CD4-positive, alpha-beta T cell treated with Interleukin-6 at 100 ng/mL for 8 hours (primary cell): ENCODE data around the gene SF3A2.

Experiments used
- DNase-seq: peaks from one replicate; pipeline ENCODE4 v3.0.0-alpha.2; 2020; ENCODE audit warnings: mixed read lengths, low spot score

The SF3A2 gene

DNA sequence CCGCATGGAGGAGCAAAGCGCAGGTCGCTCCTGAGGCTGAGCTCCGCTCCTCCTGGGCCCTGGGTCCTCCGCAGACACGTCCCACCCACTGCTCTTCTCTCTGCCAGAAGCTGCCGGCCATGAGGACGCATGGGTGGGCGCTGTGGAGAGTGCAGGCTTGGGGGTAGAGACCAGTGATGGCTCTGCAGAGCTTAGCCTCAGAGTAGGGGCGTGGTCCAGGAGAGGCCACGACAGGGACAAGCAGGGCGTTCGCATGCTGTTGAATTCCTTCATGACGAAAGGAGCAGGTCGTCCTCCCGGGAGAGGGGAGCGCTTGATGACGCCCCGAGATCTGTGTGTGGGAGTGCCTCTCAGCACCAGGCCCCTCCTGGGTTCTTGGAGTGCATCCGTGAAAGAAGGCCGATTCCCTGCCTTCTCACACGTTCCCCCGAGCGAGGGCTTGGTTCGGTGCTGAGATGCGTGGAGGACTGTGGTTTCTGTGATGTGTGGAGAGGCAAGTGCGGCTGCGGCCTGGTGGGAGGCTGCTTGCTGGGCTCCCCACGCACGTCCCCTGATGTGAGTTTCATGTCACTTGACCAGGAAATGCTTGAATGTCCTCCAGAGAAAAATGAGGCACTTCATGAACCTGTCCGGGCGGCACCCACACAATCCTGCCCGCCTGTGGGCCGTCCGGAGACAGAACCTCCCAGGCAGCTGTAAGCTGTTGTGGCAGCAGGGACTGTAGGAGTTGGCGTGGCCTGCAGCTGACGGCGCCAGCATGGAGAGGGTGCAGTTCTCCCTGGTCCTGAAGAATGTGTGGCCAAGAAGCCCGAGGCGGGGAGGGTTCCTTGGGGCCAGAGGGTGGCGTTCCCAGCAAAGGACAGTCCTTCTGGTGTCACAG lies 4.5 kb downstream of the SF3A2 start:
- no peak for DNase-seq

DNA sequence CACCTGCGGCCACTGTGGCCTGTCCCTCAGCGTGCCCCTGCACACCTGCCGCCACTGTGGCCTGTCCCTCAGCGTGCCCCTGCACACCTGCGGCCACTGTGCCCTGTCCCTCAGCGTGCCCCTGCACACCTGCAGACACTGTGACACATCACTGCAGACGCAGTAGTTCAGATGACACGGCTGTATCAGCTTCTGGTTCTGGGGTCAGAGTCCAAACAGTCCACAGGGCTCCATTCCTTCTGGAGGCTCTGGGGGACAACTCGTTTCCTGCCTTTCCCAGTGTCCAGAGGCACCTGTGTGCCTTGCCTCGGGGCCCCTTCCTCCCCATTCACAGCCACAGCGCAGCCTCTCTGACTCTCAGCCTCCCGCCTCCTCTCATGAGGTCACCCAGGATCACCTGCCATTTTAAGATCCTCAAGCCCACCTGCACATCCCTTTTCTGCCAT lies 5.5 kb downstream of the SF3A2 start:
- DNase-seq = no peak

DNA sequence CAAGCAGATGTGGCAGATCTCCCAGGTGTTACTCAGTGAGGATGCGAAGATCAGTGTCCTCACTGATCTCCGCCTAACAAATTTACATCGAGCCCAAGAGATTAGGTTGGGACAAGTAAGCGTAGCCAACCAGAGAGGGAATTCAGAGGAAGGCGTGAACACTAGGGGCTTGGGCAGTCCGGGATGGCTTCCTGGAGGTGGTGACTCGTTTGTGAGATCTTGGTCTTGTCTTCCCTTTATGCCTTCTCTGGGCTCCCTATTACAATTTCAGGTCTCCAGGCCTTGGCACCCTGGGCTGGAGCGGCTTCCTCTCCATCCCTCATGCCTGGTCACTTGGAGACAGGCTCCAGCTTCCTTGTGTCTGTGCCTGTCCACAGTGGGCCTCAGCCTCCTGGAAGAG lies 6.2 kb downstream of the SF3A2 start:
- DNase-seq = no peak

DNA sequence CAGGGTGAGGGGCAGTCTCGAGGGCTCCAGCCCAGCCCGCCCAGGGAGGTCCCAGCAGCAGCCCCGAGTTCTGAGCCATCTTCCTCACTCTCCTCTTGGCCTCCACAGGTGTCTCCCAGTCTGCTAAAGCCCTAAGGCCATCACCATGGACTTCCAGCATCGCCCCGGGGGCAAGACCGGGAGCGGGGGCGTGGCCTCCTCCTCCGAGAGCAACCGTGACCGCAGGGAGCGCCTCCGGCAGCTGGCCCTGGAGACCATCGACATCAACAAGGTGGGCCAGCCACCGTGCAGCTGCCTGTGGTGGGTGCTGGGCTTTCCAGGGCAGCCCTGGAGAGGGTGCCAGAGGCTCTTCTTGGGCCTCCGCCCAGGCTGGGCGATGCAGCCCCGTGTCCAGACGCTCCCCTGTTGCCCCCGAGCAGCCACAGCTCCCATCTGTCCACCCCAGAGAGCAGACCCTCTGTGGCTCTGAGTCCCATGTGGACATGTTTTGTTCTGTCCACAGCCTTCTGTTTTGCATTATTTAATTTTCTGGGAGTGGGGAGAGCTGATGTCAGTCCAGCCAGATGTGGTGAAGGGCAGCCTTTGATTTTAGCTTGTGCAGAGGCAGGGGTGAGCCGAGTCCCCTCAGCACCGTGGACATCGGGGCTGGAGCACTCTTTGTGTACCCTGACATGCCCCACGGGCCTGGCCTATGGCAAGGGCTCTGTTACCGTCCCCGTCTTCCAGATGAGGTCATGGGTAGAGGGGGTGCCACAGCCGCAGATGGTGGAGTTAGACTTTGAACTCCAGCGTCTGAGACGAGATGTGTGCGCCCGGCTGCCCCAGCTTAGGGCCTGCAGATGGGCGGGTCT lies 6.9 kb downstream of the SF3A2 start:
- no peak for DNase-seq

DNA sequence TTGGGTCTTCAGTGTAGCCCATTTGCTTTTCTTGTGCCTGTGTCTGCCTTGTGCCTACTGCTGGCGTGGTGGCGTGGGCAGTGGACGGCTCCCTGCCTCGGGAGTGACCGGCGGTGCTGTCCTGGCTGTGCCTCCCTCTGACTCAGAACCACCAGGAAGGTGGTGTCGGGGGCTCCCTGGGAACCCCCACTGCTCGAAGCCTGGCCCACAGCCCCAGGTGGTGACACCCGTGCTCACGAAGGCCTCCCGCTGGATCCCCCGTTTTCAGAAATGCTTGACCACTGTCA lies 7.4 kb downstream of the SF3A2 start:
- no peak for DNase-seq

DNA sequence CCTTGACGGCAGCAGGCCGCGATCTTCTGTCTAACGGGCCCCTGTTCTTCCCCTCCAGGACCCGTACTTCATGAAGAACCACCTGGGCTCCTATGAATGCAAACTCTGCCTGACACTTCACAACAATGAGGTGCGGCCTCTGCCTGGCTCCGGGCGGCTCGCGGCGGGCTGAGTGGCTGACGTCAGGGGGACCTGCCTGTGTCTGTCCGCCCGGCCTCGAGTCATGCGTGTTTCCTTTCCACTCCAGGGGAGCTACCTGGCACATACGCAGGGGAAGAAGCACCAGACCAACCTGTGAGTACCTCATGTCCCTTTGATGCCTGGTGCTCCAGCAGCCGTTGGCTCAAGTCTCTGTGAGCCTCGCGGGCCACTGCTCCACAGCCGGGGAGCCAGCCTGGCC lies 7.9 kb downstream of the SF3A2 start:
- DNase-seq = no peak

DNA sequence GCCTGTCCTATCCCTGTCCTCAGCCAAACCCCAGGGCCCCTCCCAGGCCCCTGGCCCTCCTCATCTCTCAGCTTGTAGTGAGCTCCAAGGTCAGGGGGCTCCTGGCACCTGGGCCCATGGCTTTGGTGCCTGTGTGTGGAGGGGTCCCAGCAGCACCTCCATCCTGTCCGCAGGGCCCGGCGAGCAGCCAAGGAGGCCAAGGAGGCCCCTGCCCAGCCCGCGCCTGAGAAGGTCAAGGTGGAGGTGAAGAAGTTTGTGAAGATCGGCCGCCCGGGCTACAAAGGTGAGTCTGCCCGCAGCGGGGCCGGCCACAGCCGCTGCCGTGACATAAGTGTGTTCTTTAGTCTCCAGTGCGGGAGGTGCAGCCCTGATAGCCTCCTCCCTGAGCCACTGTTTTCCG lies 8.6 kb downstream of the SF3A2 start:
- no peak for DNase-seq

DNA sequence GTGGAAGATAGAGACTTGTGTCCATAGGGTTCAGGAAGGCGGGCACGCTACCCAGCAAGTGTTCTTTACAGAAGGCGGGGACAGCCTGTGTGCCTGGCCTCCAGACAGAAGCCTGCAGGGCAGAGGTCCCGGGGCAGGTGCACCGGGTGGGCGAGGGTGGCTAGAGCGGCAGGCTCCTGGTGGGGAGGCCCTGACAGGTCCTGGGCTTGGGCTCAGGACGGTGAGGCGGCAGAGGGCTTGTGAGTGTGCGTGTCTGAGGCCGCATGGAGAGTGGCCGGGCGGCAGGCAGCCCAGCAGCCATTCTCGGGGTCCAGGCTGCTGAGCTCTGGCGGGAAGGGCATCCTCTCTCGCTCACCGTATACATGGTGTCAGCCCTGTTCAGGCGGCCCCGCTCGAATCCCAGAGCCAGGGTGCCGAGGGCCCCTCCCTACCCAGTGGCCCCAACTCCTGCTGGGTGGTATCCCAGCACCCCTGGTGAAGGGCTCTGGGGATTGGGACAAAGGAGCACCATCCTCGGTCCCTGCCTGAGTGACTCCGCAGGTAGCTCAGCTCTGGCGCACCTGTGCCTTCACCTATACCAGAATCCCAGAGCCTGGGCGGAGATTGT lies 9.5 kb downstream of the SF3A2 start:
- no peak for DNase-seq

DNA sequence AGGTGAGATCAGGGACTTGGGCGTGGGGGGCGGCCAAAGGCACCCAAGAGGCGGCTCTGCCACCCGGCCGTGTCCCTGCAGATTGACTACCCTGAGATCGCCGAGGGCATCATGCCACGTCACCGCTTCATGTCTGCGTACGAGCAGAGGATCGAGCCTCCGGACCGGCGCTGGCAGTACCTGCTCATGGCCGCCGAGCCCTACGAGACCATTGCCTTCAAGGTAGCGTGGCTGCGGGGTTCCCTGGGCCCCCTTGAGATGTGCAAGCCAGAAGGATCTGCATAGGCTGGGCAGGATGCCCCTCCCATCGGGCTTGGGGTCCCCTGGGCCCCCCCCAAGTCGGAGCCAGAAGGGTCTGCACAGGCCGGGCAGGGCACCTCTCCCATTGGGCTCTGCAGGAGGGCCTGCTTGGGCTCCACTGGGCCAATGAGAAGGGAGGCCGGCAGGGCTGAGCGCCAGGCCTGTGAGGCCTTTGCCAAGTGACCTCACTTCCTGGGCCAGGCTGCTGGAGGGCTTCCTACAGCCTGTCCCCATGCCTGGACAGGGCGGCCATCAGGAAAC lies 10.3 kb downstream of the SF3A2 start:
- no peak for DNase-seq

DNA sequence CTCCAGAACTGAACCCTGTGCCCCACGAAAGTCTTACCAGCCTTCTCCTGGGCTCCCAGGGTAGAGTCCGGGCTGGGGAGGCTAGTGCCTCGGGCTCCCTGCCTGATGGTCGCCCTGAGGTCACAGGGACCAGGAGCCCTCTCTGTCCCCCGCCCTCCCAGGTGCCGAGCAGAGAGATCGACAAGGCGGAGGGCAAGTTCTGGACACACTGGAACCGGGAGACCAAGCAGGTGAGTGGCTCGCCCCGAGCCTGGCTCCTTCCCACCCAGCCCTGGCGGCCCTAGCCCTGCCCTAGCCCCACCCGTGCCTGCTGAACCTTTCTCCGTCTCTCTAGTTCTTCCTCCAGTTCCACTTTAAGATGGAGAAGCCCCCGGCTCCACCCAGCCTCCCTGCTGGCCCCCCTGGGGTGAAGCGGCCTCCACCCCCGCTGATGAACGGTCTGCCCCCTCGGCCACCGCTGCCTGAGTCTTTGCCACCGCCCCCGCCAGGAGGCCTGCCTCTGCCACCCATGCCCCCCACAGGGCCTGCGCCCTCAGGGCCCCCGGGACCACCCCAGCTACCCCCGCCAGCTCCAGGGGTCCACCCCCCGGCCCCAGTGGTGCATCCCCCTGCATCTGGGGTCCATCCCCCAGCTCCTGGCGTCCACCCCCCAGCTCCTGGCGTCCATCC lies 10.9 kb downstream of the SF3A2 start:
- DNase-seq = no peak

DNA sequence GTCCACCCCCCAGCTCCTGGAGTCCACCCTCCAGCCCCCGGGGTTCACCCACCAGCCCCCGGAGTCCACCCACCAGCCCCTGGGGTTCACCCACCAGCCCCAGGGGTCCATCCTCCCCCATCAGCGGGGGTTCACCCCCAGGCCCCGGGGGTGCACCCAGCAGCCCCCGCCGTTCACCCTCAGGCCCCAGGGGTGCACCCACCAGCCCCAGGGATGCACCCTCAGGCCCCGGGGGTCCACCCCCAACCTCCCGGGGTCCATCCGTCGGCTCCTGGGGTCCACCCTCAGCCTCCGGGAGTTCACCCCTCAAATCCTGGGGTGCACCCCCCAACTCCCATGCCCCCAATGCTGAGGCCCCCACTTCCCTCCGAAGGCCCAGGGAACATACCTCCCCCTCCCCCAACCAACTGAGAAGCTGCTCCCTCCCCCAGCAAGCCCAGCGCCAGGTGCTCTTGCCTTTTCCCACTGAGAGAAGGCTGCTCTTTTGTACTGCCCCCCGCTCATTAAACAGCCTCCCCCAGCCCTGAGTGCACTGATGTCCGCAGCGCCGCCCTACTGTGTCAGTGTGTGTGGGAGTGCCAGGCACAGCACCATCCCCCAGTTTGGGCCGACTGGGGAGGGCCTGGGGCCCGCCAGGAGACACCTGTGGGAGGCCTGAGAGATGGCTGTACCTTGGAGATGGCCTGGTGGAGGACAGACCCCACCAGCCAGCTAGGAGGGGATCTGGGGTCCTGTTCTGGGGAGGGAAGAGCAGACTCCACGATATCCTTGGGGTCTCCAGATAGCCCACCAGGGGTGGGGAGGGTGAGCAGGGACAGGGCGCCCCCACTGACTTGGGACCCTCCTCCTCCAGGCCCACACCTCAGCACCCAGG lies 11.7 kb downstream of the SF3A2 start:
- no peak for DNase-seq

DNA sequence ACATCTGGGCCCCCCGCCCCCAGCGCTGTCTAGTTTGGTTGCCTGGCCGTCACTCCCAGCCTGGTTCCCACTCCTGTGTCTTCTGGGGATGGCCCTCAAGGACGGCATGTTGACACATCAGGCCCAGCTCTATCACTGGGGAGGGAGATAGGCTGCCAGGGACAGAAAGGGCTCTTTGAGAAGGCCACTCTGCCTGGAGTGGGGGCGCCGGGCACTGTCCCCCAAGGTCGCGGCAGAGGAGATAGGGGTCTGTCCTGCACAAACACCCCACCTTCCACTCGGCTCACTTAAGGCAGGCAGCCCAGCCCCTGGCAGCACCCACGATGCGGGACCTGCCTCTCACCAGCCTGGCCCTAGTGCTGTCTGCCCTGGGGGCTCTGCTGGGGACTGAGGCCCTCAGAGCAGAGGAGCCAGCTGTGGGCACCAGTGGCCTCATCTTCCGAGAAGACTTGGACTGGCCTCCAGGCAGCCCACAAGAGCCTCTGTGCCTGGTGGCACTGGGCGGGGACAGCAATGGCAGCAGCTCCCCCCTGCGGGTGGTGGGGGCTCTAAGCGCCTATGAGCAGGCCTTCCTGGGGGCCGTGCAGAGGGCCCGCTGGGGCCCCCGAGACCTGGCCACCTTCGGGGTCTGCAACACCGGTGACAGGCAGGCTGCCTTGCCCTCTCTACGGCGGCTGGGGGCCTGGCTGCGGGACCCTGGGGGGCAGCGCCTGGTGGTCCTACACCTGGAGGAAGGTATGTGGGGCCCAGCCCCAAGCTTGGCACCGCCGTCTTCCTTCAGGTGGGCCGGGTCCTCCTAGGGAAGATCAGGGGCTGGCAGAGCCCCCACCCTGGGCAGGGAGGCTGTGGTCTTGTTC lies 12.6 kb downstream of the SF3A2 start, which contains the start of gene AMH:
Gene AMH, plus strand, starts transcription at position 314 of the 857 bp plus-strand sequence. Its CDS starts 10 bp downstream, at position 324.
- DNase-seq = no peak

DNA sequence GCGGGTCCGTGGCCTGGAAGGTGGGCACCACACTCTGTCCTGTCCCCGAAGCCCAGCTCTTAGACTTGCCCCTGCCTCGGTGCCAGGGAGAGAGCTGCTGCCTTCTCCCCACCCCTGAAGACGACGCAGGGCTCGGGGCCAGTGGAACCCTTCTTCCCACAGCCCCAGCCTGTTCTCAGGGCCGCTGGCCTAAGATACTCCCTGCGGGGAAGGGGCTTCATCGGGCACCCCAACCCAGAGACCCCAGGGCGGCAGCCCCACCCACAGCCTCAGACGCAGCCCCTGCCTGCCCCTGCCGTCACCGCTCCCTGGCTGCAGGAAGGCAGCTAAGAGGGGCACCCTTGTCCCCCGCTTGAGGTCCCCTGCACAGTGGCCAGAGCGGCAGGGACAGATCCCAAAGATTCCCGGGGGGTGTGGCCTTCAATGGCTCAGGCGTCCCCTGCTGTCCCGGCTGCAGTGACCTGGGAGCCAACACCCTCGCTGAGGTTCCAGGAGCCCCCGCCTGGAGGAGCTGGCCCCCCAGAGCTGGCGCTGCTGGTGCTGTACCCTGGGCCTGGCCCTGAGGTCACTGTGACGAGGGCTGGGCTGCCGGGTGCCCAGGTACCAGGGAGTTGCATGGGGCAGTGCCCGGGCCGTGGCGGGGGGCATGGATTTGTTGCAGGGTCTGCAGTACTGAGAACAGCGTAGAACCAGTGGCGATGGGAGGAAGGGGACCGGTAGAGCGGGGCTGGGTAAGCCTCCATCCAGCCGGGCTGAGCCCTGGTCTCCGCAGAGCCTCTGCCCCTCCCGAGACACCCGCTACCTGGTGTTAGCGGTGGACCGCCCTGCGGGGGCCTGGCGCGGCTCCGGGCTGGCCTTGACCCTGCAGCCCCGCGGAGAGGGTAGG lies 13.5 kb downstream of the SF3A2 start:
- no peak for DNase-seq

DNA sequence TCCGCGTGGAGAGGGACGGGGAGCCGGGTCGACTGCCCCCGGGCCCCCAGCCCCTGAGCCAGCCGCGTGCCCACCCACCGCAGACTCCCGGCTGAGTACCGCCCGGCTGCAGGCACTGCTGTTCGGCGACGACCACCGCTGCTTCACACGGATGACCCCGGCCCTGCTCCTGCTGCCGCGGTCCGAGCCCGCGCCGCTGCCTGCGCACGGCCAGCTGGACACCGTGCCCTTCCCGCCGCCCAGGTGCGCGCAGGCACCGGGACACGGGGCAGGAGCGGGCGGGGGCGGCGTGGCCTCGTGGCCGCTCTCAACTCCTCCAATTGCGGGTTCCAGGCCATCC lies 14.1 kb downstream of the SF3A2 start:
- DNase-seq = no peak

DNA sequence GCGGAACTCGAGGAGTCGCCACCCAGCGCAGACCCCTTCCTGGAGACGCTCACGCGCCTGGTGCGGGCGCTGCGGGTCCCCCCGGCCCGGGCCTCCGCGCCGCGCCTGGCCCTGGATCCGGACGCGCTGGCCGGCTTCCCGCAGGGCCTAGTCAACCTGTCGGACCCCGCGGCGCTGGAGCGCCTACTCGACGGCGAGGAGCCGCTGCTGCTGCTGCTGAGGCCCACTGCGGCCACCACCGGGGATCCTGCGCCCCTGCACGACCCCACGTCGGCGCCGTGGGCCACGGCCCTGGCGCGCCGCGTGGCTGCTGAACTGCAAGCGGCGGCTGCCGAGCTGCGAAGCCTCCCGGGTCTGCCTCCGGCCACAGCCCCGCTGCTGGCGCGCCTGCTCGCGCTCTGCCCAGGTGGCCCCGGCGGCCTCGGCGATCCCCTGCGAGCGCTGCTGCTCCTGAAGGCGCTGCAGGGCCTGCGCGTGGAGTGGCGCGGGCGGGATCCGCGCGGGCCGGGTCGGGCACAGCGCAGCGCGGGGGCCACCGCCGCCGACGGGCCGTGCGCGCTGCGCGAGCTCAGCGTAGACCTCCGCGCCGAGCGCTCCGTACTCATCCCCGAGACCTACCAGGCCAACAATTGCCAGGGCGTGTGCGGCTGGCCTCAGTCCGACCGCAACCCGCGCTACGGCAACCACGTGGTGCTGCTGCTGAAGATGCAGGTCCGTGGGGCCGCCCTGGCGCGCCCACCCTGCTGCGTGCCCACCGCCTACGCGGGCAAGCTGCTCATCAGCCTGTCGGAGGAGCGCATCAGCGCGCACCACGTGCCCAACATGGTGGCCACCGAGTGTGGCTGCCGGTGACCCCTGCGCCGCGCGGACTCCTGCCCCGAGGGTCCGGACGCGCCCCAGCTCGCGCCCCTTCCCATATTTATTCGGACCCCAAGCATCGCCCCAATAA lies 14.8 kb downstream of the SF3A2 start:
- no peak for DNase-seq

DNA sequence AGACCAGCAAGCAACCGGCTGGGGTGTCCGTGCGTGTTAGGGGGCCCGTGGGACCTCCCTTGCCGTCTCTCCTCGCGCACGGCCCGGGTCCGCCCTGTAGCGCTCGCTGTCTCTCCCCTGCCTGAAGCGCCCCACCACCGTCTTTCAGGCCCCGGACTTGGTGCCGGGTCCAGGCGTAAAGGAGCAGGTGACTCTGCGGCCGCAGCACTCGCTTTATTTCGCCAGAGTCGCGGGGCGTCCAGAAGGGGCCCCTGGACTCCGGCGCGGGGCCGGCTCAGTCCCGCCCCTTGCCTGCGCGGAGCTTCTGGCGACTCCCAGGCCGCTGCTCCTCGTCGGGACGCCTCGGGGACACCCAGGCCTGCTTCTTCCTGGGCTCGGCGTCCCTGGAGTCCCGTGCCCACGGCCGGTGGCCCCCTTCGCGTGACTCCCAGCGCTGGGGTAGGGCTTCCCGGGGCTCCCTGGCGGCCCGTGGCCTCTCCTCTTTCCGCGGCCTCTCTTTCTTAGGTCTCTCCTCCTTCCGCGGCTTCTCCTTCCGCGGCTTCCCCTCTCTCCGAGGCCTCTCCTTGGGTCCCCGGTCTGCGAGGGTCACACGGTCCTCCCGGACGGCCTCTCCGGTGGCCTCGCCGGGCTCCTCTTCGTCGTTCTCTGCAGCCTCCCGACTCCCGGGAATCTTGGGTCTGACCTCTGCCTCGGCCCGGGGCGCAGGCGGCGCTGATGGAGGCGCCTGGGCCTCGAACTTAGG lies 15.6 kb downstream of the SF3A2 start:
- no peak for DNase-seq

DNA sequence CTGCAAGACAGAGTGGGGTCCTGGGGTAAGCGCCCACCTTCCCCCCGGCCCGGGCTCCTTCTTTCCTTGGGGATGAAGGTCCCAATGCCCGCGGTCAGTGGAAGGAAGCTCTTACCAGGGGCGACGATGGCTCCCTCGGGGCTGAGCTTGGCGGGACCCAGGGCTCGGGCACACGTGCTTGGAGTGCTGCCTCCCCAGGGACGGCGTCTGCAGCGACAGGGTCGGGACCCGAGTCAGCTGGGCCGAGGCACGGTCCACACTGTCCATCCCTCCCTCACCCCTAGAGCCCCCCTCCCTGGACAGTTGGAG lies 16.1 kb downstream of the SF3A2 start:
- no peak for DNase-seq
